A673 (cell line): ENCODE measurements around the gene VMAC.

Experiments
- CTCF ChIP-seq: fragments of 300-800, 200-600 bp; sonication (generic); conservative IDR thresholded peaks from 2 replicates; pipeline ENCODE4 v1.5.1; 2017; ENCODE audit warnings: low read depth, mild to moderate bottlenecking, antibody characterized with exemption, low read length, moderate library complexity, mixed read lengths
- EZH2 ChIP-seq: fragments of 200-600 bp; sonication (generic); IDR thresholded peaks from 2 replicates; pipeline ENCODE4 v1.6.1; 2017; ENCODE audit warnings: borderline replicate concordance, low read depth, mild to moderate bottlenecking, mixed read lengths, antibody characterized with exemption, low read length; ENCODE audit not compliant: poor library complexity, severe bottlenecking

GRCh38 chr19:5908773-5909442 lies 4.2 kb downstream of the VMAC start:
- TF ChIP-seq CTCF (no peak), EZH2 (no peak)
